Measurements from ENCODE around the gene DLL4. TPM values are rescaled to one million over a fixed set of nuclear protein-coding genes. Genes with fewer than 3 reads are reported as not detected.

Gene DLL4
- total and polyA plus RNA-seq, 7 donors: 4.0 to 13.1 (median 7.2) TPM

- peak; percentile 89 for TF ChIP-seq CTCF (IDR thresholded peaks at IDR 0.05)
- Histone ChIP-seq H3K36me3 (ENCODE audit: insufficient read depth in 1 of 2, low read depth in 1 of 2) (peaks cover 0 to 21% of the 10 kb centered on the region in 2 donors), H3K4me3 (peak overlapping the region; percentile 69), H3K9me3 (no peaks in the 10 kb centered on the region), H3K4me1 (peaks cover 51% of the 10 kb centered on the region), H3K27me3 (ENCODE audit: insufficient read depth in 3 of 3, low read length in 2 of 3) (no peaks in the 10 kb centered on the region), H3K27ac (peak overlapping the region; percentile 97)
- intact Hi-C loops (cut with DNase I): loop anchor here (1.0 to 10.0 kb wide), 6 partner anchors 36 to 326 kb away; partner anchors contain the start of genes CHP1 (in 1 of the 2), EXD1 (in 1 of the 2) and INO80 (in 1 of the 2)
- ATAC-seq (peak; percentile 80 to 84 (median 82)), DNase-seq (peak; percentile 89 to 94)
- 0 to 2% (median 1%) methylated on average over 16 to 36 of the region's 36 CpGs for WGBS, 3 donors
Observed at GRCh38 chr15:40906091-40906990, 22.8 kb upstream of the DLL4 start.

GRCh38 chr15:40906991-40907802 is 21.9 kb upstream of the DLL4 start:
- Histone ChIP-seq H3K9me3 (no peaks in the 10 kb centered on the region), H3K4me3 (peak overlapping the region; percentile 69), H3K27me3 (ENCODE audit: insufficient read depth in 3 of 3, low read length in 2 of 3) (no peaks in the 10 kb centered on the region), H3K4me1 (peaks cover 51% of the 10 kb centered on the region), H3K36me3 (ENCODE audit: insufficient read depth in 1 of 2, low read depth in 1 of 2) (peaks cover 0 to 21% of the 10 kb centered on the region in 2 donors), H3K27ac (peak overlapping the region; percentile 97)
- DNase-seq (peak in 1 of 2 donors; percentile 59), ATAC-seq (peak in 3 of 4 donors; percentile 15 to 29 (median 17))
- intact Hi-C loops (cut with DNase I): loop anchor here (1.0 to 10.0 kb wide), 6 partner anchors 35 to 325 kb away; partner anchors contain the start of genes CHP1 (in 1 of the 2), EXD1 (in 1 of the 2) and INO80 (in 1 of the 2)
- WGBS, 3 donors: 10 to 14% (median 13%) methylated on average over 19 to 22 of the region's 22 CpGs
- no peak for TF ChIP-seq CTCF (IDR thresholded peaks at IDR 0.05)

- intact Hi-C loops (cut with DNase I): loop anchor here (5.0 to 10.0 kb wide), 5 partner anchors 34 to 324 kb away; partner anchors contain the start of genes CHP1 (in 1 of the 2), EXD1 (in 1 of the 2) and INO80 (in 1 of the 2)
- Histone ChIP-seq H3K27ac (peak overlapping the region; percentile 97), H3K36me3 (ENCODE audit: insufficient read depth in 1 of 2, low read depth in 1 of 2) (peaks cover 0 to 13% of the 10 kb centered on the region in 2 donors), H3K9me3 (no peaks in the 10 kb centered on the region), H3K27me3 (ENCODE audit: insufficient read depth in 3 of 3, low read length in 2 of 3) (no peaks in the 10 kb centered on the region), H3K4me1 (peaks cover 51% of the 10 kb centered on the region), H3K4me3 (no peak overlapping the region)
- 87 to 88% (median 88%) methylated on average over 7 of the region's 7 CpGs for WGBS, 3 donors
- no peak for TF ChIP-seq CTCF (IDR thresholded peaks at IDR 0.05)
- ATAC-seq (no peak), DNase-seq (no peak)
Observed at GRCh38 chr15:40908095-40908494, 21.0 kb upstream of the DLL4 start.
